ENCODE measurements around the gene TAF1A.
A peak's percentile ranks its signal among the peaks of the same experiment; 100 is the strongest.

Gene TAF1A

DNA sequence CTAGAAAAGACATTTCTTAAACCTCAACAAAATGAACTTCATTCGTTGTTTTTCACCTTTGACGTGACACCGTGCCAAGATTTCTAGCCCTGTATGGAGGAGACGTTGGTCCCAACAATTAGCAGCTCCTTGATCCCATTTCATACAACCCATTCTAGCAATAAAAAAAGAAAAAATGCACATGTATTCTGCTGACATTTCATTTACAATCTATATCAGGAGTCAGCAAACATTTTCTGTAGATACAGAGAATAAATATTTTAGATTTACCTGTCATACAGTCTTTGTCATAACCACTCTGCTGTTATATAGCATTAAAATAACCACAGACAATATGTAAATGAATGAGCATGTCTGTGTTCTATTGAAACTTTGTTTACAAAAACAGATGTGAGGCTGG lies 7.0 kb upstream of the TAF1A start:
- DNase-seq (ENCODE audit: low spot score): no peak

DNA sequence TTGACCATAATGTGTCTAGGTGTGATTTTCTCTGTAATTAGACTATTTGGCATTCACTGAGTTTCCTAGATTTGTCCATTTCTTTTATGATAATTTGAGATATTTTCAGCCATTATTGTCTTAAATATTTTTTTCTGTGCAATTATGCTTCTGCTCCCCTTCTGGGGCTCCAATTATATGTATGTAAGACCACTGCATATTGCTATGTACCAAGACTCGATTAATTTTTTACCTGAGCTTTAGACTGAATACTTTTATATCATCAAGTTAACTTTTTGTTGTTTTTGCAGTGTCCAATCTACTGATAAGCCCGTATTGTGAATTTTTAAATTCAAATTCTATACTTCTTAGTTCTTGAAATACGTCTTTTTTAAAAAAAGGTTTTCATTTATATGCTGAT lies 5.1 kb upstream of the TAF1A start:
- no peak for DNase-seq (ENCODE audit: low spot score)

DNA sequence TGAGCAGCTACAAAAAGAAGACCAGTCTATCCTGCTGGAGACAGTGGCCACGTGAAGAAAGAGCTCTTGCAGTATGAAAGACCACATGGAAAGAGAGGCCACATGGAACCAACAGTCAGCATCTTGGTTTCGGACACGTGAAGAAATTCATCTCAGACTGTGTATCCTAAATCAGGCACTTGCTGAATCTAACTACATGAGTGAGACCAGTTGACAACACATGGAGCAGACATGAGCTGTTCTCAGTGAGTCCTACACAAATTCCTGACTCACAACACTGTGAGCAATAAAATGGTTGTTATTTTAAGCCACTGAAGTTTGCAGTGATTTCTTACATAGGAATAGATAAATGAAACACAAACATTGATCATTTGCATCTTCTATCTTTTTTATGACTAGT lies 2.4 kb upstream of the TAF1A start:
- DNase-seq (ENCODE audit: low spot score): peak; percentile 47

DNA sequence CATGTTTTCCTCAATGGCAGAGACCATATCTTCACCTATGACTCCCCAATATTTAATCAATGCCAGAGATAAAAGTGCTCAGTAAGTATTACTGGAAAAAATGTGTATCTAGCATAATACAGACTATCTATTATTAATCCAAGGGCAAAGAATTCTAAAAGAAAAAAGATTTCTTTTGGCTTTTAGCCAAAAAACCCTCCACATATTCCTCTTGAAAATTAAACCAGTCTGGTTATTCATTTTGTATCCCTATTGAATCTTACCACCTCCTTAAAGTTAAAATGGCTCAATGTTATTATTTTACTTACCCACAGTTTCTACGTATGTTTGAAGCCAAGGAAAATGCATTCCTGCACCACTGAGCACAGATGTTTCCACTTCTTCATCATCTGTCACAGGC lies 1.6 kb downstream of the TAF1A start:
- DNase-seq (ENCODE audit: low spot score): no peak

DNA sequence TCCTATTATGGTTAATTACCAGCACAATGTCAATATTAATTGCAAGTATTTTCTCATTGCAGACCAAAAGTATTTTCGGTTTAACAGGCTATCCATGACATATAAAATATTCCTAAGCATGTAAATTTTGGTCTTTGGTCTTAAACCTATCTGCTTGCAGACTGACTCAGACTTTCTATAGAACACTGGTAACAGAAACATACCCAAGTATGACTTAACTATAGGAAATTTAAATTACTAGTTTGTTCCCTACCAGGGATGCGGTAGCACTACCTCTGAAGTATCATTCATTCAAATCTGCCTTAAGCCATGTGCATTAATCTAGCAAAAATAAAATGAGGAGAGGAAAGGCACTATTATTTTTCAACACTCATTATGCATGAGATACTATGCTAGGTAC lies 2.9 kb downstream of the TAF1A start:
- DNase-seq (ENCODE audit: low spot score): no peak

DNA sequence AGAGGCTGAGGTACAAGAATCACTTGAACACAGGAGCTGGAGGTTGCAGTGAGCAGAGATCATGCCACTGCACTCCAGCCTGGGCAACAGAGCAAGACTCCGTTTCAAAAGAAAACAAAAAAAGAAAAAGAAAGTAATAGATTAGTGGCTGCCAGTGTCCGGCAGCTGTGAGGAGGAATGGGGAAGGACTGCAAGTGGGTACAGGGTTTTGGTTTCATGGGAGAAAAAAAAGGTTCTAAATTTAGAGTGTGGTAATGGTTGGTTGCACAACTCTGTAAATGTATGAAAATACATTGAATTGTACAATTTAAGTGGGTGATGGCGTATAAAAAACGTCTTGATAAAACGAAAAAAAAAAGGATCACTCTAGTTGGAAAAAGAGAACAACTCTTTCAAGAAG lies 6.7 kb downstream of the TAF1A start:
- no peak for DNase-seq (ENCODE audit: low spot score)

DNA sequence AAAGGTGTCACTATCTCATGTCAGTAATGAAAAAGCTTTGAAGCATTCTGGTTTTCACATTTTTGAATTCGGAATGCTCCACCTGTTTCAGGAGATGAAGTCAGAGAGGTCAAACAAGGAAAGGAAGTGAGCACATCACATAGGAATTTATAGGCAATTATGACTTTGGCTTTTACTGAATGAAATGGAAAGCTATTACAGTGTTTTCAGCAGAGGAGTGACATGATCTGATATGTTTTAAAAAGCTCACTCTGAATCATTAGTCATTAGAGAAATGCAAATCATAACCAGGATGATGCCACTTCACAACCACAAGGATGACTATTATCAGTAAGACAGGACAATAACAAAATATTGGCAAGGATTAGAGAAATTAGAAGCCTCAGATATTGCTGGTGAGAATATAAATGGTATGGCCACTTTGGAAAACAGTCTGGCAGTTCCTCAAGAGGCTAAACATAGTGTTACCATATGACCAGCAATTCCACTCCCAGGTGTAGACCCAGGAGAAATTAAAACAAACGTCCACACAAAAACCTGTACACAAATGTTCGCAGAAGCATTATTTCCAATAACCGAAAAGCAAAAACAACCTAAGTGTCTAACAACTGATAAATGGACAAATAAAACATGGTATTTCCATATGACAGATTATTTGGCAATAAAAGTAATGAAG lies 7.5 kb downstream of the TAF1A start:
- peak; percentile 86 for DNase-seq (ENCODE audit: low spot score)

DNA sequence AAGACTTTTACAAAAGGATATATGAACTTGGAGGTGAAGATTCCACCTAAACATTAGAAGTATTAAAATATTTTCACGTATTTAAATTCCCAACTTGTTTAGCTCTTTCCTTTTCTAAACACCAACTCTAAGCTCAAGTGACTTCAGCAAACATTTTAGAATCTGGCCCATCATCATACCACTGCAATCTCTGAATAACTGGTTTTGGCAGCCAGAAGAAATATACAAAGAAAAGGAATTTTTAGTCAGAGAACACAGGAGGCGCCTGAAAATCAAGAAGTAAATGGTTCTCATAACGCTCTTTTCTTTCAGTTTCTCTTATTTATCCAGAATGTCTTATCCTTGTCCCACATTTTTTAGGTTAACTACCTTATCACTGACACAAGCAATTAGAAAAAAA lies 10.4 kb downstream of the TAF1A start:
- DNase-seq (ENCODE audit: low spot score): no peak

DNA sequence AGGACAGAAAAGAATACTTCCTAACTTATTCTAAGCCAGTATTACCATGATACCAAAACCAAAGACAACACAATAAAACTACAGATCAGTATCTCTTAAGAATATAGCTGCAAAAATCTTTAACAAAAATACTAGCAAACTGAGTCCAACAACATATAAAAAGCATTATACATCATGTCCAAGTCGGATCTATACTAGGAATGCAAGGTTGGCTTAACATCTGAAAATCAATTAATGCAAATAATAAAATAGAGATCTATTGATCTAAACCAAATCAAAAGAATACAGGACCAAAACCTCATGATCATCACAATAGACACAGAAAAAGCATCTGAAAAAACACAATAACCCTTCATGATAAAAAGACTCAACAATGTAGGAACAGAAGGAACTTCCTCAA lies 18.9 kb downstream of the TAF1A start:
- DNase-seq (ENCODE audit: low spot score): no peak

DNA sequence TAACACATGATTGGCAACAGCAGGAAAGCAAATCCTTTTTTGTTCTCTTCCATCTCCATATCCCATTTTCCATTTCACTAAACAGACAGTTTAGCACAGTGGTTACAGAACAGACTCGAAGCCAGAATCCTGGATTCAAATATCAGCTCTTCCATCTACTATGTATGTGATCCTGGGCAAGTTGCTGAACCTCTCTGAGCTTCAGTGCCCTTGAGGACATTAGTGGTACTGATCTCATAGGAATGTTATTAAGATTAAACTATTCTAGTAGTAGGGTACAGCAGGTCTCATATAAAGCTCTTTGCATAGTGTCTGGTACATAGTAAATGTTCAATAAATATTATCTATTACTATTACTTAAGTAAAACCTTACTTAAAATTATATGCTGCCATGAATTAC lies 28.1 kb downstream of the TAF1A start:
- DNase-seq (ENCODE audit: low spot score): no peak

DNA sequence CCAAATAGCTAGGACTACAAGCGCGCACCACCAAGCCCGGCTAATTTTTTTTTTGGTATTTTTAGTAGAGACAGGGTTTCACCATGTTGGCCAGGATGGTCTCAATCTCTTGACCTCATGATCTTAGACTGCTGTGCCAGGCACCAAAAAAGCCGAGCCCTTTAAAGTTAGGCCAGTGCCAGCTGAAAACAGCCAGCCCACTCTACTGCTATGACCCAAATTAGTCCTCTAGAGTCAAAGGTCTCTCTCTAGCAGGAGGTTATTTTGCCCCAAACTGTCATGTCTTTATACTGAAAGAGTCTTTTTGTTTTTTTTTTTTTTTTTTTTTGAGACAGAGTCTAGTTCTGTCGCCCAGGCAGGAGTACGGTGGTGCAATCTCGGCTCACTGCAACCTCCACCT lies 32.2 kb downstream of the TAF1A start:
- no peak for DNase-seq (ENCODE audit: low spot score)

DNA sequence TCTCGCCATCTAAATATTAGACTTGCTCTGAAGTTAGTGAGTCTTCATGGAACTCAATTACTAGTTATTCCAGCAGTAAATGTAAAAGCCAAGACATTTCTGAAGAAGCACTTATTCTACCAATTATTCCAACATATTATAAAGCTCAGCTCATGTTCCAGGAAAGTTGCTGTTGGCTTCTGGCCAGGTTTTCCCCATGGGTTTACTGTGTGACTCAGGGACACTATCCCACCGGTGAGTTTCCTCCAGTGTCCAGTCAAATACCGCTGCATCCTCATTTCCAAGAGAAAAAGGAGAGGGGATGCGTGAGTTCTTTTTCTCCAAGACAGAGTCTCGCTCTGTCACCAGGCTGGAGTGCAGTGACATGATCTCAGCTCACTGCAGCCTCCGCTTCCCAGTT lies 32.6 kb downstream of the TAF1A start:
- DNase-seq (ENCODE audit: low spot score): peak; percentile 17

DNA sequence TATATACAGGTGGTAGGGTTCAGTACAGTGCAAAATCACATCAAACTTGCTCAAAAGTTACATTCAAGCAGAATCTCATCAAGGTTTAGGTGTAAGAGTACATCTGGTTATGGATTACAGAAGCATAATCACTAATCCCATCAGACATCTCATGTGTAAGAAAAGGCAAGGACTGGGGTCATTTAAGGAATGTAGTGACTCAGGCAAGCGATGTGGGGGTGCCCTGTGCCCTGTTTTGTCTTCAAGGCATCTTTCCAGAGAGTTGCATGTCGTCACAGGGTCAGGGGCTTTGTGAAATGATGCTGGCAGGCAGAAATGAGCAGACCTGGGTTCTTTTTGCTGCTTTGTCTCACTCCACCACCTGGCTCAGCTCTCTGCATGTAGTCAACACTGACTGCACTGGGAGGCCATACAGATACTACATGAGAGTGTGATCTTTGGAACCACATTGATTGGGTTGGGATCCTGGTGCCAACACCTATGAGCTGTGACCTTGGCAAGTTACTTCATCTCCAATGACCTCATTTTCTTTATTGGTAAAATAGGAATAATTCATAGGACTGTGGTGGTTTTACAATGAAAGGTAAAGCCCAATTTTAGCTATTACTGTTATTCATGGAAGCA lies 33.6 kb downstream of the TAF1A start:
- DNase-seq (ENCODE audit: low spot score): peak; percentile 9

DNA sequence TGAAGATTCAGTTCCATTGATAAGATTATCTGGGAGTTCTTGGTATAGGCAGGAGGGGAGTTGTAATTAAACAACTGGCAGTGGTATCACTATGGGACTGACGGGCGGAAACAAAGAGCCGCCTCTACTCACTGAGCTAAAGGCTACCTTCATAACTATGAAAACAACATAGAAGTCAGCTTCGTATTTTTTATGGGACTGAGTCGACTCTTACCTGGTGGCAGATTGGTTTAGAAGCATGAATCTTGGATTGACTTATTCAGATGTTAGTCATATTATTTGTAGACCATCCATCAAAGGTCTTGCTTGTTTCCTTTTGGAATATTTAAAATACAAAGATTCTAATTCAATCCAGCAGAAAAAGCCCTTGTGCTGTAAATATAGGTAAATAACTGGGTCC lies 35.6 kb downstream of the TAF1A start:
- no peak for DNase-seq (ENCODE audit: low spot score)

DNA sequence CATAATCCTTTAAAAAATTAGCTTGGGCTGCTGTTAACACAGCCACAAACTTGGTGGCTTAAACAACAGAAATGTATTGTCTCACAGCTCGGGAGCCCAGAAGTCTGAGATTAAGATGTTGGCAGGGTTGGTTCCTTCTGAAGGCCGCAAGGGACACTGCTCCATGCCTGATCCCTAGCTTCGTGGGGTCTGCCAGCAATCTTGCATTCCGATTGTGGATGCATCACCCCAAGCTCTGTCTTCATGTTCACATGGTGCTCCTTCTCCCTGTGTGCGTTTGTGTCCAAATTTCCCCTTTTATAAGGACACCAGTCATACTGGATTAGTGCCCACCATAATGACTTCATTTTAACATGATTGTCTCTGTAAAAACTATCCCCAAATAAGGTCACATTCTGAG lies 36.9 kb downstream of the TAF1A start:
- no peak for DNase-seq (ENCODE audit: low spot score)

DNA sequence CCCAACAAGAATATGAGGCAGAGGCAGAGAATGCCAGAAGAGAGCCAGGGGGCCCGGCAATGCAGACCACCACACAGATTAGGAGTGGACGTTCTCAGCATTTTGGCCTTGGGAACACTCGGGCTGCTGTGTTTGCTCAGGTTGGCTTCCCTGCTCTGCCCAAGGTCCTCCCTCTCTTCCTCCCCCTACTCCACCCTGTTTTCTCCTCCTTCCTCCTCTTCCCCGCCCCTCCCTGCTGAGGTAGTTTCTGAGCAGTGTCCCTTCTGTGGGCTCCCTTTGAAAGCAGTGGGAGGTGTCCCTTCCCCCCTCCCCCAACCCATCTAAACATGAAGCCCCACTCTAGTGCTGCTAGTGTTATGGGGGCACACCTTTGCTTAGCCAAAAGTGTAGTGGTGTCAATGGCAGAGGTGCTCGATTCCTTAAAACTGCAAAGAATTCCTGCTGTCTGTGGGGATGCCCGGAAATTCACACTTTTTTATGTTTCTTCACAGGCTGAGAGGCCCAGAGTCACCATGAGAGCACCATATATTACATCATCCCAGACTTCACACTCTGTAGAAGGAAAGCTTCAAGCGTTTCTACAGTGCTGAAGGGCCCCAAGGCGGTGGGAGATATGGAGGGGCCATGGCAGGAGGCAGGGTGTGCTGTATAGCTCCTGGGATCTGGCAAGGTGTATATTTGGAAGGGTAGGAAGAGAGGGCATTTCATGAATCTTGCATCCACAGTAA lies 41.6 kb downstream of the TAF1A start, which contains the start of gene HHIPL2:
TSS of gene HHIPL2 (minus strand) at position 161 of the 728 bp plus-strand sequence. CDS start at position 101, 60 bp downstream.
- DNase-seq (ENCODE audit: low spot score): no peak

DNA sequence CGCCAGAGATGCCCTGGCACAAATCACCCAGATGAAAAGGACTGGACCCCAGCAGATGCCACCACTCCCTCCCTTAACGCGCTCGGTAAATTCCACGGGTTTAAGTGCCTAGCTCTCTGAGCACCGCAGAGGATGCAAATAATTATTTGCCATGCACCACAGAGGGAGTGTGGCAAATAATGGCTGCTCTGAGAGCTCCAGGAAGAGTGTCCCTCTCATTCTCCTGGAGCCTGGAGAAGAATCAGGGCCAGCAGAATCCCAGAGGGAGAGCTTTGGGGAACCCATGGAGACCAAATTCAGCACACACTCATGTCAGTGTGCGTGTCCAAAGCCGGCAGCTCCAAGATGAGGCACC lies 42.5 kb downstream of the TAF1A start:
- no peak for DNase-seq (ENCODE audit: low spot score)

DNA sequence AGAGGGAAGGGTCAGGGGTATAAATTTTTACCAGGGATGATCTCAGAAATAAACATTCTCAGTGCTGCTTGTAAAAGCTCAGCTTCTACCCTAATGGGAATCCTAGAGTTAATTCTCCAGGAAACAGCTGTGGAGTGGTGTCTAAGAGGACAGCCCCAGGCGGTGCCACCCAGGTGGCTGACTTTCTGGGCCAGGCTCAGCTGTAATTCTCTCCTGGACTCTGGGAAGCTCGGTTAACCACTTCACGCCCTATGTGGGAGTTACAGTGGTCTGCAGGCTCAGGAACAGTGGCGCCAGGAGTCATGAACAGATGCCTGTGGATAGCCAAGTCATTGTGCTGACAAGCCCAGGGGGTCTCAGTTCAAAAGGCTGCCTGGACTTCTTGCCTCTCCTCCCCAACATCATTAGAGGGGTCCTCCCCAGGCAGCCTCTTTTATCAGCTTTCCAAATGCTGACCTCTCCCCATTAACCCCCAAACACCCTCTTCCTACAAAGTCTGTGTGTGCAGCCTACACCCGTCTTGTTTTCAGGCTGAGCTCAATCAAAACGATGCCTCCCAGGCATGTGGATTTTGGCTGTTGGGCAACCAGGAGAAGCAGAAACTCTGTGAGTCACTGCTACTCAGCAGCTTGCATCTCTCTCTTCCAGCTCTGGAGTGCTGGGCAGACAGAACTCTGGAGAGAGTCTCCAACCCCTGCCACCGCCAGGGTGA lies 43.0 kb downstream of the TAF1A start:
- DNase-seq (ENCODE audit: low spot score): peak; percentile 84

DNA sequence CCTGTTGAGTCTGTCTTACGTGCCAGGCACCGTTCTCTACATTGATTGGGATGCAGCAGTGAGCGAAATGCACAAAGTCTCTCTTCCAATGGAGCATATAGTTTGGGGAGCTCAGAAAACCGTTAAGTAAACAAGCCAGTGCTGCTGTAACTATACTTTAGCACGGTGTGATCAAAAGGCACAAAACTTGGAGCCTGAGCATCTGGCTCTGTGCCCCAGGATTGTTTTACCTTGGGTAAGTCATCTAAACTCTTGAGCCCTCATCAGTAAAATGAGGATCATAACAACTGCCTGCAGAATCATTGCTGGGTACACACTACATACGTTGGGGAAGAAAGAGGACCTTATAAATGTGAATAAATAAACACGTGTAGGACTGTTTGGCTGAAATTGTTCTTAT lies 43.6 kb downstream of the TAF1A start:
- DNase-seq (ENCODE audit: low spot score): no peak

DNA sequence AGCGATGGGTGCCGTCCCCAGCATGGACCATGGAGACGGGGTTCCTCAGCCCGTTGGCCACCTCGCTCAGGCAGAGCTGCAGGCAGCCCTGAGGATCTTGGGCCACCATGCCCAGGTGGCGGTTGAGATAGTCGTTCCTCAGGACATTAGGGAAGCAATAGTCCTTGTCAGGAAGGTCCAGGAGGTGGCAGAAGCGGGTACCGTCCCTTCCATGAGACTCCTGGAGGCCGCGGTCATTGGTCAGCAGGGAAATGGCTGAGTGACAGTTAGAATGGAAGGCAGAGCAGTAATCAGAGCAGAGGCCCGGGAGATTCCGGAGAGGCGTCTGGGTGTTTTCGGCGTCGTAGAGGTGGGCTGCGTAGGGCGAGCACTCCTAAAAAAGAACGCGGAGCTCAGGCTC lies 45.9 kb downstream of the TAF1A start:
- no peak for DNase-seq (ENCODE audit: low spot score)

DNA sequence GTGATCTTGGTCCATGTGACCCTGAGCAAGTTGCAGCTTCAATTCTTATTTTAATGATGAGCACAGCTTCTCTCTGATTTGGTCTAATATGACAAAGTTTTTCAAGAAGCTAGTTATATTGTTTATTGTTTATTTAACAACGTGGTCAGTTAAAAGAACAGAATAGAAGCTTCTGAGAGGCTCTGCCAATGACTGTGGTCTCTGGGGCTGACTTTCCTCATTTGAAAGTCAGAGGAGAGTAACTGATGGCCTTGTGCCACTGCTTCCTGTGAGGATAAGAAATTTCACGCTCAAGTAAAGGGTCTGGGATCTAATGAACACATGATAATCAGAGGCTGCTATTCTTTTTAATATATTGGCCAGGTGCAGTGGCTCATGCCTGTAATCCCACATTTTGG lies 49.1 kb downstream of the TAF1A start:
- no peak for DNase-seq (ENCODE audit: low spot score)

DNA sequence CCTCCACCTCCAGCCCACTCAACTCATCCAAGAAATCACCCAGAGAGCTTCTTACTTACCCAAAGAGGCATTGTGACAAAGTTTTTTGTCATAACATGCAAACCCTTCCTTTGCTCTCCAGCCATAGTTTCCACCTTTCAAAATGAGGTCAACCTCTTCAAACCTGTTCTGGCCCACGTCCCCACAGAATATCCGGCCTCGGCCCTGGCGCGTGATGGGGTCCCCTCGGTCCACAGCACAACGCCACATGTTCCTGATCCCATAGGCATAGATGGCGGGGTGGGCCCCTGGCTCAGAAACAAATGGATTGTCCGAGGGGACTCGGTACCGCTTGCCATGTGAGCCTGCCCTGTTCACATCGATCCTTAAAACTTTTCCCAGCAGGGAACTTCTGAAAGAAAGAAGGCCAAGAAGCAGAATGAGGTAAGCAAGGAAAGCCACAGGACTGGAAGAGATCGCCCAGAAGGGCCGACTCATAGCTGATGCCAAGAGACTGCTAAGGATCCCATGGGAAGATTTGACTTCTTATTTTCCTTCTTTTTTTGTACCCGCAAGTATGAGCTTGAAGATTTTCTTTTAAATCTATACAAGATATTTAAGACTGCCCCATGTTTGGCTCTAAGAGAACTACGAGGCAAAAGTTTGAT lies 49.7 kb downstream of the TAF1A start:
- no peak for DNase-seq (ENCODE audit: low spot score)

Measured in kidney tubule cell (primary cell).